Measurements from ENCODE around the gene NAPEPLD.
"Not testable (repeated sequence)": the region's sequence is repeated elsewhere in the genome, so short reads cannot be mapped to it uniquely, and the experiment has no call there.

Gene NAPEPLD

GRCh38 chr7:103106005-103106702, 42.7 kb downstream of the NAPEPLD start:
- DNase-seq = no peak

GRCh38 chr7:103101543-103101942, 47.4 kb downstream of the NAPEPLD start:
- no peak for DNase-seq

- no peak for DNase-seq
These were observed 48.6 kb downstream of the NAPEPLD start for GRCh38 chr7:103100348-103100747.

- no peak for DNase-seq
These were observed 51.9 kb downstream of the NAPEPLD start for GRCh38 chr7:103097041-103097440.

- not testable (repeated sequence) for DNase-seq
These were observed 53.3 kb downstream of the NAPEPLD start for GRCh38 chr7:103095558-103095957.

- peak in 1 of 2 donors; percentile 58 for DNase-seq
These were observed 54.8 kb downstream of the NAPEPLD start for GRCh38 chr7:103094102-103094501.

- DNase-seq = no peak
These were observed 55.5 kb downstream of the NAPEPLD start for GRCh38 chr7:103093429-103093828.

GRCh38 chr7:103092321-103092720, 56.6 kb downstream of the NAPEPLD start:
- DNase-seq = not testable (repeated sequence)

GRCh38 chr7:103083210-103083609, 65.7 kb downstream of the NAPEPLD start:
- no peak for DNase-seq

GRCh38 chr7:103082497-103082896, 66.4 kb downstream of the NAPEPLD start:
- no peak for DNase-seq

- no peak for DNase-seq
These were observed 68.0 kb downstream of the NAPEPLD start for GRCh38 chr7:103080923-103081322.

GRCh38 chr7:103079836-103080235, 69.1 kb downstream of the NAPEPLD start:
- no peak for DNase-seq

GRCh38 chr7:103078226-103078625, 70.7 kb downstream of the NAPEPLD start:
- not testable (repeated sequence) for DNase-seq

GRCh38 chr7:103077318-103077717, 71.6 kb downstream of the NAPEPLD start:
- DNase-seq = no peak

- DNase-seq = no peak
These were observed 72.1 kb downstream of the NAPEPLD start for GRCh38 chr7:103076764-103077163.

- peak; percentile 28 to 30 for DNase-seq
These were observed 73.5 kb downstream of the NAPEPLD start for GRCh38 chr7:103075337-103075918.

- peak; percentile 93 to 95 for DNase-seq
These were observed 74.2 kb downstream of the NAPEPLD start, which contains the start of the genes ARMC10 and FBXL13 for GRCh38 chr7:103074519-103075336. Gene ARMC10 (plus strand): TSS chr7:103075140. CDS start chr7:103075273, 133 bp downstream. Gene FBXL13 (minus strand): TSS chr7:103074796.

GRCh38 chr7:103073989-103074518, 74.8 kb downstream of the NAPEPLD start:
- DNase-seq = no peak

- no peak for DNase-seq
These were observed 77.9 kb downstream of the NAPEPLD start for GRCh38 chr7:103071000-103071399.

GRCh38 chr7:103068414-103069403, 80.2 kb downstream of the NAPEPLD start:
- no peak for DNase-seq

- no peak for DNase-seq
These were observed 83.2 kb downstream of the NAPEPLD start for GRCh38 chr7:103065667-103066066.

GRCh38 chr7:103063895-103064294, 85.0 kb downstream of the NAPEPLD start:
- DNase-seq = no peak
